ENCODE data around the gene REN. TPM values are rescaled to one million over a fixed set of nuclear protein-coding genes. Genes with fewer than 3 reads are reported as not detected.

REN gene
- total and polyA plus RNA-seq, 2 donors (not counting 3 experiments of a cell fraction or from before 2014, with no cell fraction given) = 0.11 TPM; not detected in 1

GRCh38 chr1:204190212-204191211, 24.4 kb upstream of the REN start:
- peak; percentile 89 for FAIRE-seq
- TSS peak; percentile 89 for BruUV-seq (replicated peaks)
- no peaks in the 10 kb centered on the region for H3K27me3 ChIP-seq (ENCODE audit: control insufficient read depth in 2 of 2, insufficient read depth in 2 of 2, low read length in 2 of 2)
- TF ChIP-seq CTCF (IDR thresholded peaks at IDR 0.05; ENCODE audit: extremely low read depth in 1 of 2, insufficient read depth in 1 of 2, low read depth in 1 of 2, low read length in 2 of 2) (no peak), POLR2AphosphoS5 (IDR thresholded peaks at IDR 0.05; ENCODE audit: insufficient read depth, low read depth, low read length) (peak; percentile 36), GATA2 (IDR thresholded peaks at IDR 0.05; ENCODE audit: insufficient read depth, insufficient read length, low read depth, low read length) (peak; percentile 44), MYC (IDR thresholded peaks at IDR 0.05; ENCODE audit: low read depth, low read length) (no peak), POLR2A (IDR thresholded peaks at IDR 0.05; ENCODE audit: low read depth, low read length) (peak; percentile 52), JUN (IDR thresholded peaks at IDR 0.05; ENCODE audit: borderline replicate concordance, insufficient read depth, insufficient read length, low read depth) (peak; percentile 58), MAX (IDR thresholded peaks at IDR 0.05; ENCODE audit: insufficient read depth, insufficient read length) (no peak)
- H3K36me3 ChIP-seq (ENCODE audit: control insufficient read depth in 2 of 2, extremely low read depth in 1 of 2, insufficient read depth in 2 of 2, low read length in 2 of 2) = no peaks in the 10 kb centered on the region
- ChIA-PET CTCF (interaction anchor here (0.9 to 7.2 kb wide), 13 partner anchors 8 to 319 kb away, joined by 3 to 85 read pairs (median 5); partner anchors contain the start of gene GOLT1A), POLR2A (interaction anchor here (0.6 to 1.4 kb wide), 4 partner anchors 9 to 821 kb away, joined by 3 to 5 read pairs (median 4); no protein-coding TSS in a partner anchor)
- peaks cover 32% of the 10 kb centered on the region for H3K4me1 ChIP-seq (ENCODE audit: control insufficient read depth, extremely low read depth, insufficient read depth, low read length)
- H4K20me1 ChIP-seq (replicated peaks; ENCODE audit: control insufficient read depth, extremely low read depth, insufficient read depth, low read length) = no peaks in the 10 kb centered on the region
- dilution Hi-C loops (cut with MboI; ENCODE audit: extremely low pct_ligation_motif_present, low sequenced_read_pairs) = no loop called here
- no peak overlapping the region for H3K4me3 ChIP-seq (replicated peaks in 1 of 3; ENCODE audit: insufficient read depth in 1 of 3, low read depth in 1 of 3, low read length in 3 of 3)
- H3K27ac ChIP-seq (ENCODE audit: insufficient read depth, low read depth, low read length) = peak overlapping the region; percentile 90
- DNase-seq (ENCODE audit: low read depth, low spot score) = peak; percentile 81
- peak overlapping the region; percentile 60 for H3K4me2 ChIP-seq (ENCODE audit: insufficient read depth, low read length)
- H3K9me1 ChIP-seq (replicated peaks; ENCODE audit: control insufficient read depth, extremely low read depth, insufficient read depth, low read length) = no peaks in the 10 kb centered on the region
- no peaks in the 10 kb centered on the region for H3K9me3 ChIP-seq (replicated peaks; ENCODE audit: control insufficient read depth, insufficient read depth, low read length)
- no peaks in the 10 kb centered on the region for H3K79me2 ChIP-seq (ENCODE audit: control insufficient read depth, insufficient read depth, low read length)
- peak overlapping the region; percentile 84 for H2AFZ ChIP-seq (ENCODE audit: low read depth, low read length)
- intact Hi-C loops (cut with micrococcal nuclease) = loop anchor here (1.0 kb wide), 3 partner anchors 8 to 18 kb away; no protein-coding TSS in a partner anchor
- peak overlapping the region; percentile 77 for H3K9ac ChIP-seq (replicated peaks; ENCODE audit: extremely low read depth, insufficient read depth, low read length)

Data from endothelial cell of umbilical vein (primary cell).